GM20431 (cell line): ENCODE results near the gene MAP2K3.
"Not testable (repeated sequence)": the region's sequence is repeated elsewhere in the genome, so short reads cannot be mapped to it uniquely, and the experiment has no call there.

Experiments
- in situ Hi-C: fragments of 300-500 bp; cut with MseI, MboI; formaldehyde crosslinking; loops from one replicate; pipeline ENCODE4 v1.15.0; 2020; ENCODE audit warnings: low sequenced_read_pairs; ENCODE audit not compliant: unreplicated experiment

Gene MAP2K3

DNA sequence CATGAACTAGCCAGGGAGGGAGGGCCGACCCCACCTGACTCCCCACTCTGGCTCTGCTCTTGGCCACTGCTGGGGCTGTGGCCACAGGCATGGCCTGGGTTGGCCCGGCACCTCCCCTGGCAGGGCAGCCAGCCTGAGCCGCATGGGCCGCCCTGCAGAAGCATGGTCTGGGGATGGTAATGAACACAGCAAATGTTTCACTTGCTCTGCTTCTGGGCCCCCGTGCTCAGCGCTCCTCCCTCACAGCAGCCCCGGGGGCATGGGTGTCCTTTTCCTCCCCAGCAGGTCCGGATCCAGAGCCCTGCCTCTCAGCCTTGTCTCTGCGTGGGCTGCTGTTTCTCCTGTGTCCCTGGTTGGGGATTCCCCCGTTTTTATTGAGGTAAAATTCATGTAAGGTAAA is 60.7 kb downstream of the MAP2K3 start:
- in situ Hi-C loops, result no loop called here

DNA sequence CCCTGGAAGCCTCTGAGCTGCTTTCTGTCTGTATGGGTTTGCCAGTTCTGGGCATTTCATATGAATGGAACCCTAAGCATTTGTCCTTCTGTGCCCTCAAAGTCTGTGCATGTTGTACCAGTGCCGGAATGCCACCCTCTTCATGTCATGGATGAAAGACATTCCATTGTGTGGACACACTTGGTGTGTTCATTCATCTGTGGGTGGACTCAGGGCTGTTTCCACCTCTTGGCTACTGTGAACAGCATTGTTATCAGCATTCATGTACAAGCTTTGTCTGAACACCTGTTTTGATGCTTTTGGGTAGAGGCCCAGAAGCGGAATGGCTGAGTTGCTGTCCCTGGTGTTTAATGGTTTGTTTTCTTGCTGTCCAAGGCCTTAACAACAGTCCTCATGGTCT is 61.6 kb downstream of the MAP2K3 start:
- in situ Hi-C loops, result not testable (repeated sequence)

DNA sequence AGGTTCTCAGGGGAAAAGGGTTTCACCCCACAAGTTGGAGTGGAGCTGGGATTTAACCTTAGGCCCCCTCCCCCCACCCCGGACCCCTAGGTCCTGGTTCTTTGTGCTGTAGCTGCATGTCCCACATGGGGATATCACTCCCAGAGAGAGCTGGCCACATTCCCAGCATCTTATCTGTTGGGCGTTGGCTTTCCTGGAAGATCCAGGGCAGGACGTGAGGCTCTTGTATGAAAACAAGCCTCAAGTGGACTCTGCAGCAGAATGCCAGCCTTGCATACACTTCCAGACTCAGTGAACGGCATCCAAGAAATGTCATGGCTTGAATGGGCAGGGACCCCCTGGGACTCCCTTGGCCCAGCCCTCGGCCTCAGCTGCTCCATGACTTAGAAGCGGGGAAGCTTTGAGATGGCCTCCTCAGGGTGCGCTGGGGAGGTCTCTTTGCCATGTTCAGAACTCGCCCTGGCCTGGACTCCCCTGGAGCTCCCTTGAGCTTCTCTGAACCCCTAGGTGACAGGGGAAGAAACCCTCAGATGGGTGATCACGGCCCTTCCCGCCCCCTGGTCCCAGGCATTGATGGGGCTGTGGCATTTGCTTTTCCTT is 62.2 kb downstream of the MAP2K3 start:
- in situ Hi-C loops, result not testable (repeated sequence)

DNA sequence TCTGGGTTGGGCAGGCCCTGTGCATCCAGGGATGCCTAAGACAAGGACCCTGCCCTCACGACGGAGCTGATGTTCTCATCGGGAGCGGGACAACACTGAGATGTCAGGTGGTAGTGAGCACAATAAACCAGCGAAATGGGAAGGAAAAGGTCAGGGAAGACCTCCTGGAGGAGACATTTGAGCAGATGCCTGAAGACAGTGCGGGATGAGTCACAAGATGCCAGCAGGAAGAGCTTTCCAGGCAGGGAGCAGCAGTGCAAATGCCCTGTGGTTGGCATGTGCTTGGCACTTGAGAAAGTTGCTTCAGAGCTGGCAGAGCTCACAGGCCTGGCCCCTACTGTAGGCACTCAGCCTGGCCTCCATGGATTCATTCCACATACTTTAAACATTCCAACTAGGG is 63.1 kb downstream of the MAP2K3 start:
- in situ Hi-C loops, result not testable (repeated sequence)

DNA sequence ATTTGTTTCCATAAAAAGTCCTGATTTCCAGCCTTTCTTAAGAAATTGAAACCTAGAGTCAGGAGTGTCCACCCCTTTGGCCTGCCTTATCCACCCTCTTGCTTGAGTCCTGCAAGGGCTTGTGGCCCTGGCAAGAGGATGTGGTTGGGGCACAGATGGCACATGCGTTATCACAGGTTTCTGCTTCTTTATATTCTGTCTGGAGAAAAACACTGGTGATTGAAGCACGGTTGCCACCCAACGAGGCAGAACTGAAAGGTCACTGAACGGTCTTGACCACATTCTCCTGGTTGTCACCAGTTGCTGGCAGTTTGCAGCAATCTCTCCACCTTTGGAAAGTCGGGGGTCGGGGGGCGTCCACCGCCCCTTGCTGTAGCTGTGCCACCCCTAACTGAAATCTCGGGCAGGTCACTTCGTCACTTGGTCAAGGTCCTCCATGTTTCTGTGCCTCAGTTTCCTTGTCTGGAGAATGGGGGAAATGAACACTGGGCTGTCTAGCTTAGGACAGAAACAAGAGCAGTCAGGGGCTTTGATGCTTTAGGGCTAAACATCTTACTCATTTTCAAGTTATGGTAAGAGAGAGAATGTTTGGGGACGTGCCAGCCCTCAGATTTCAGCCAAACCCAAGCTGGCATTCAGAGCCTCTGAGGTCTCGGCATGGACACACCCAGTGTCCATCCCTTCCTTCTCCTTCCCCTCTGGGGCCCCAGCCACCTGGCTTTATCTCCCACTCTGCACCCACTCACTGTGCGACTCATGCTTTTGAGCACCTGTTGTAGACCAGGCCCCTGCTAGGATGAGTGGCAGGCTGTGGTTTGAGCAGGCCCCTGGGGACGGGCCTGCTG is 63.8 kb downstream of the MAP2K3 start:
- in situ Hi-C loops, result not testable (repeated sequence)

DNA sequence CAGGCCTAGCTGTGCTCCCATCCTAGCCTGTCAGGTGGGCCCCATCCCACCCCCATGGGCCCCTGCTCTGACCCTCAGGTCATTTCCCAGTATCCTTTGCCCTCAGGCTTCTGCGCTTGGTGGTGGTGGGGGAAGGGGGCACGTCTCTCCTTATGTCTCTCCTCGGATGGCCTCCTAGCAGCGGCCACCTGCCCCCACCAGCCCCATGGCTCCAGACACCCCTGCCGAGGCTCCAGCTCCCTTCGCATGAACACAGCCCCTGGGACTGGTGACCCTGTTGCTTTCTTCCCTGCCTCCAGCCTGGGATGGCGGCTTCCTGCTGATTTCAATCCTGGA is 64.4 kb downstream of the MAP2K3 start:
- in situ Hi-C loops, result not testable (repeated sequence)

DNA sequence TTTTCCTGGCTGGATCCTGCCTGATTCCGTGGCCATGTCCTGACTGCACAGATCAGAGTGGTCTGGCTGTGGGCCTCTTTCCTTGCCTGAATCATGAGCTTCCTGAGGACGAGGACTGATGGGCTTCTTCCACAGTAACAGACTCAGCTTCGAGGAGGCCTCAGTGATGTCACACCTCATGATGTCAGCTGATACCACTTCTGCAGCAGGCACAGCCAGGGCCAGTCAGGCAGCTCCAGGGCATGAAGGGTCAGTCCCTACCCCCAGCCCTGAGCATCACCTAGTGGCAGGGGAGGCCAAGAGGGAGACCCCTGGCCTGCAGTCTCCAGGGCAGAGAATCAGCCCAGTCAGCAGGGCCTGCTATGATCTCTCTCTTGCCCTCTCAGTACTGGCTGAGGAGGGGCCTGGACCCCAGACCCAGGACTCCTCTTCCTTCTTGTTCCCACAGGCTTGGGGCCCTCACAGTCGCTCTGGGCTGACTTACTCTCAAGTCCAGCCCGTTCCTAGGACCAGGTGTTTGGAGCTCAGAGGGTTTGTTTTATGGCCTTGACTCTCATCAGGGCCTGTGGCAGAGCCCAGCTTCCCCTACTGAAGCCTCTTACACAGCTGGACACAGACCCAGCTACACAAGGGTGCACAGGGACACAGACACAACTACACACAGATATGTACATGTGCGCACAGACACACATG is 65.0 kb downstream of the MAP2K3 start:
- in situ Hi-C loops, result not testable (repeated sequence)

DNA sequence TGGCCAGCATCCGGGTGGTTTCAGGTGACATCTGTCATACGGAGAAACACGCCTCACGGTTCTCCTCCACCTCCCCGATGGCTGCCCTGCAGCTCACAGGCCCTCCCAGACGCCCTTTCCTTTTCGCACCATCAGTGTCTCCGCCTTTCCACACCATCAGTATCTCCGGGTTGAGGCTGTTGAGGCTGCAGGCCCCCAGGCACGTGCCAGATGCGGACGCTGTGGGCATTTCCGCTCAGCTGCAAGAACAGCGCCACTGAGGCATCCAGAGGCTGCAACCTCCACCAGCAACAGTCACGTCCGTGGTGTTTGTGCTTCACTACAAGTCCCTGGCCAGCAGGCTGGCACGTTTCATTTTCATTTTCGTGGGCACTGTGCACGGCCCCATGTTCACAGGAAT is 66.0 kb downstream of the MAP2K3 start:
- in situ Hi-C loops, result not testable (repeated sequence)

DNA sequence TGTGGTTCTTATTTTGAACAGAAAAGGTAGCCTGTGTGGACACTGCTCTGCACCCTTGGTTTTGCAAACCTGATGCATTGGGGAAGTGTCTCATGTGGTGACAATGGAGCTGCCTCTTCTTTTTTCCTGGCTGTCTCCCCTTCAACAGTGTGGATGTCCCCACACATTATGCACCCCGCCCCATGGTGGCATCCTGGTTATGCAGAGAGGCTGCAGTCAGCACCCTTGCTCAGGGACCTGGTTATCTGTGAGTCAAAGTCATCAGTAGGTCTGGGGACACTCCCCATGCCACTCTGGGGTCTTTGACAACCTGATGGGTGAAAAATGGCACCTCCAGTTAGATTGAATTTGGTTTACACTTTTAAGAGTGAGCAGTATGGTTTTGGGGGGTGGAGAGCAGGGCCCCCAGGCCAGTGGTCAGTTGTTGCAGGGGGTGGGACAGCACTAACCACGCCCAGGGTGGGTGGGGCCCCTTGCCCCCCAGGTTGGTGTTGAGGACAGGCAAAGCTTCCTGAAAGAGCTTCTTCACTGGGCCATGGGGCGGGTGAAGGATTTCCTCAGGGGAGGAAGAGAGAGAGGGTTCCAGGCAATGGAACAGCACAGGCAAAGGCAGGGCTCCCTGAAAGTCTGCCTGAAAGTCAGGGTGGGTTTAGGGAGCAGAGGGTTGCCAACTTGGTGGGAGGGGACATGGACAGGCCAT is 67.0 kb downstream of the MAP2K3 start:
- in situ Hi-C loops, result no loop called here

DNA sequence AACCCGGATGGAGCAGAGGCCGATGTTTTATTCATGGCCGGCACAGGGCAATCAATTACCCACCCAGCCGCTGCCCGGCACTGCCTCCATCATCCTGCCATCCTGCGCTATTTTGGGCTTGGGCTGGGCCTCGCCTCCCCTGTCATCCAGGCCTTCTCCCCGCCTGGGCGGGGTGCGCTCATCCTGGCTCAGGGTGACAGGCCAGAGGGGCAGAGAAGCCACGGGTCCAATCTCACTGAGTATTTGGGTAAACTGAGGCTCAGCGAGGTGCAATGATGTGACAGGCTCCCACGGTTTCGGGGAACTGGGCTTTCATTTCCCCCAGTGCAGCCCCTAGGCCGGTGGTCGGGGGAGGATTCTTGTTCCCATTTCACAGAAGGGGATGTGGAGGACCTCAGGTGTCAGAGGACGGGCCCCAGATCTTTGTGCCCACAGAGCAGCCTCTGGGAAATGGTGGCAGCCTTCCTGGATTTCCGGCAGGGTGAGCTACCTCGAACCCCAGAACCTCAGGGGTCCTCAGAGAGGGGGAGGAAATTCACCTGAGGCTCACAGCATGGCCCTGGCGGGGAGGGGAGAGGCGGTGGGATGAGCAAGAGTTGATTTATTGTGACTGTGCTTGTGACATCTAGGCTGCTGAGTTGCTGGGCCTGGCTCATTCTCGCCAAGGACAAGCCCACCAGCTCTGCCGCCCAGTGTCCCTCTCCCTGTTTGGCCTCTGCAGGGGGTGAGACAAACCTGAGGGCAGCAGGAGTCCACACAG is 67.9 kb downstream of the MAP2K3 start:
- in situ Hi-C loops, result no loop called here

DNA sequence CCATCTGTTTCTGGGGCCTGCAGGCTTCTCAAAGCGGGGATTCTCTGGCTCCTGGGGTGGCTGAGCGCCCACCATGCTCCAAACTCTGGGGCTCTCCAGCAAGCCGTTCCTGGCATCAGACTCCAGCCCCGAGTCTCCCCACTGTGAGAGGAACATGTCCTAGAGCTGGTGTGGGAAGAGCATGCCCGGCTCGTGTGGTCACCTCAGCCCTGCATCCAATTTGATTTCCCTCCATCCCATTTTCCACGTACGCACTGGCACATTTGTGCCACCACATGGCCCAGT is 68.4 kb downstream of the MAP2K3 start:
- in situ Hi-C loops, result no loop called here

DNA sequence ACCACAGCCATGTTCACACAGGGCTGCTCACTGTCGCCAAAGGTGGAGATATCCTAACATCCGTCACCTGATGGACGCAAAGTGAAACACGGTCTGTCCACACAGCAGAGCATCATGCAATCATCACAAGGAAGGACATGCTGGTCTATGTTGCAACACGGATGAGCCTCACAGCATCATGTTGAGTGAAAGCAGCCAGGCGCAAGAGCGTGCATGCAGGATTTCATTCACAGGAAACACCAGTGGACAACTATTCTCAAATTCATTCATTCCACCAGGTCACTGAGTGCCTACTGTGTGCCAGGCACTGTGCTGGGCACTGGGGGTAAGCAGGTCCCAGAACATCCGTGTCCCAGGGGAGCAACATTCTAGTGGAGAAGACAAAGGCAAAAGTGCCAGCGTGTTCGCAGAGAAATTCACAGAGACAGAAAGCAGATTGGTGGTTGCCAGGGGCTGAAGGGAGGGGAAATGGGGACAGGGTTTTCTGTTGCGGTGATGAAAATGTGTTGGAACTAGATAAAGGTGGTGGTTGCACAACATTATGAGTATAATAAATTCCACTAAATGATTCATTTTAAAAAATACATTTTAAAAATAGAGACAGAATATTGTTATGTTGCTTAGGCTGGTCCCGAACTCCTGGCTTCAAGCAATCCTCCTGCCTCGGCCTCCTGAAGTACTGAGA is 69.0 kb downstream of the MAP2K3 start:
- in situ Hi-C loops, result no loop called here

DNA sequence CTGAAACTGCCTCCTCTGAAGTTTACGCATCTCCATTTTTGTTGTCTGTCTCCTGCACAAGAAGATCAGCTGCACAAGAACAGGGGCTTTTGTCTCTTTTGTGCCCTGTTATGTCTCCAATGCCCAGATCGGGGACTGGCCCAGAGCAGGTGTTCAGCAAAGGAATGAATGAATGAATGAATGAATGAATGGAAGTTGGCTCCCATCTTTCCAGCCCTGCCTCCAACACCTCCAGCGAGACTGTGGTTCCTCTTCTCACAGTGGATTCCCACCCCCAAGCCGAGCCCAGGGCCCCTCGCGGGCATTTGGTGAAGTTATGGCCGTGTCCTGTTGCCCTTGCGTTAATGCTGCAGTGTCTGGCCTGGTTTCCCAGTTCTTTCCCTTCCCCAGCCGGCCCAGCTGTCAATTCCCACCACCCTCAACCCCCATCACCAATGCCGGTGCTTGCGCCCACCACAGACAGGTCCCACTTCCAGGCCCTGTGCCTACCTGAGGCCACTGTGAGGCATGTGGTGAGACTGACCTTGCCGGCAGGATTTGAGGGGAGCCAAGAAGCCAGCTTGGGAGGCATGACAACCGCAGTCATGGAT is 70.4 kb downstream of the MAP2K3 start:
- in situ Hi-C loops, result no loop called here

DNA sequence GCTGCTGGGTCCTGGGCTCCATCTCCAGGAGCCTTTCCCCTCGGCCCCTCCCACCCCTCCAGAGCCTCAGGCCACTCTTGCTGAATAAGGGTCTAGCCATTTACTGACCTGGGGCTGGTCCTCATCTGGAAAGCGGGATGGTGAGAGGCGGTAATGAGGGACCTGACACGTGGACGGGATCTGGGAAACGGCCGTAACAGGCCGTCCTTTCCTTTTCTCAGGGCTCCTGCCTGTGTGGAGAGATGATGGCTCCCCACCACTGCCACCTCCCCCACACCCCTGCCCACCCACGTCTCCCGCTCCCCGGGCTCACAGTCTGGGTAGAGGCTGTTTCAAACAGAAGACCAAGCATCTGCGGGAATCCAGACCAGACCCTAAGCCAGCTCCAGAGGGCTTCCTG is 71.1 kb downstream of the MAP2K3 start:
- in situ Hi-C loops, result no loop called here

DNA sequence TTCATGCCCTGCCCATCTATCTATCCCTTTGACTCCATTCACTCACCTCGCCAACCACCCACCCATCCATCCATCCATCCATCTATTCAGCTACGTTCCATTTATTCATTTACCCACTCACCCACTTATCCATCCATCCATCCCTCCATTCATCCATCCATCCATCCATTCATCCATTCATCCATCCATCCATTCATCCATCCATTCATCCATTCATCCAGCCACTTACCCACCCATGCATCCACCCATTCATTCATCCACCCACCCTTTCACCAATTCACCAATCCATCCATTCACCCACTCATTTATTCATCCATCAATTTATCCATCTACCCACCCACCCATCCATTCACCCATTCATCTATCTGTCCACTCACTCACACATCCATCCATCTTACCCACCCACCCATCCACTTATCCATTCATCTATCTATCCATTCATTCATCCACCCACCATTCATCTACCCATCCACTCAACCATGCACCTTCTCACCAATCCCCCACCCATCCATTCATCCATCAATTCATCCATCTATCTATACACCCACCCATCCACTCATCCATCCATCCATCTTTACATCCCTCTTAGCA is 72.1 kb downstream of the MAP2K3 start:
- in situ Hi-C loops, result no loop called here

DNA sequence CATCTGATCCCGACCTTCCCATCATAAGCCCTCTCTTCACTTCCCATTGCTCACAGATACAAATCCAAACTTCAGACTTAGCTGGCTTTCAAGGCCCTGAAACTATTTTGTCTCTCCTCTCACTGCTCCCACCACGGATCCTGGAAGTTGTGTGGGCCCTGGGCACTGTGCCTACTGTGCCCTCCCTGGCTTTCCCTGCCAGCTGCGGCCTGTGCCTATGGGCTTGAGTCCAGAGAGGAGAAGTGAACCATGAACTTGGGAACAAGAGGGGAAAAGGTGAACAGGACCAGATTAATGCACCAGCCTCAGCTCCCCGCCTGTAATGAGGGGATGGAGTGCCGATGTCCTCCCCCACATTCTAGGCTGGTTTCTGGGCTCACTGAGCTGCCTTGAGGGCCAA is 72.8 kb downstream of the MAP2K3 start:
- in situ Hi-C loops, result no loop called here

DNA sequence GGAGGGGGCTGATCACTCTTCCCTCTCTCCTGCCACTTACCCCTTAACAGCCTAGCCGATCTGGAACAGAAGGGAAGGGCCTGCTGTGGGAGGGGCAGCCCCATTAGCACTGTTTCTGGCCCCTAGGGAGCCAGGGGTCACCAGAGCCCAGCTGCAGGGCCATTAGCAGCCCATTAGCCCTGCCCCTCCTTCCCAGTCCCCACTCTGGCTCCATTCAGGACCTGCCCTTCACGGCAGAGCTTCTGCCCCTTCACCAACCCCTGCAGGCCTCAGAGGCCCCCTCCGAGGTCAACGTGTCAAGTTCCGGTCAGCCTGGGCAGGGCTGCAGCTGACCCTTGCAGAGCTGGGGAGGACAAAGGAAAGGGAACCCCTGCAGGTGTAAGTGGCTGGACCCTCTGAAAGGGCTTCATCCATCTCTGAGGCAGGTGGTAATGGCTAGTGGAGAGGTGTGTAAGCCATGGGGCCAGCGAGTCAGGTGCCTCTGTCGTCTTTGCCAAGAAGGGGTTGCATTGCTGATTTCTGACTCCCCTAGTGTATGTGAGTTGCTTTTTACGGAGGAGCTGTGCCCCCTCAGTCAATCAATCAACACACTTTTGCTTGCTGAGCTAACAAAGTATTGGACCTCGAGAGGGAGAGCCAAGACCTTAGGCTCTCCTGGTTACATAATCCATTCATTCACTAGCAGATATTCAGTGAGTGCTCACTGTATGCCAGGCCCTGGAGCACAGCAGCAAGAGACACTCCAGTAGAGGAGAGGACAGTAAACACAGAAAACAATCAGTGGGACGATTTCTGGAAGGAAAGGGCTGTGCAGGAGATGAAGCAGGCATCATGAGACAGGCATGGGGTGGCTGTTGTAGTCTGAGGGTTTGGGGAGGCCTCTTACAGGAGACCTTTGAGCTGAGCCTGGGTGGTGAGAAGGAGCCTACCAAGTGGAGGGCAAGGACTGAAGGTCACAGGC is 73.5 kb downstream of the MAP2K3 start:
- in situ Hi-C loops, result no loop called here
